RPMI7951 (cell line): ENCODE results near the gene PTGDR2. TPM values are rescaled to one million over a fixed set of nuclear protein-coding genes. Genes with fewer than 3 reads are reported as not detected.

Experiments used
- DNase-seq: peaks from one replicate; pipeline ENCODE4 v3.0.0-alpha.2; 2012; ENCODE audit warnings: low read depth
- total RNA-seq: library from RNA; depleted of rRNA; stranded (reverse); fragments of >200 nt; shearing (Covaris generic); gene quantifications from 2 replicates; pipeline ENCODE4 v1.2.3, GENCODE V29; 2014

The PTGDR2 gene
- total RNA-seq, 1 experiment from 2014 or later = not detected

DNA sequence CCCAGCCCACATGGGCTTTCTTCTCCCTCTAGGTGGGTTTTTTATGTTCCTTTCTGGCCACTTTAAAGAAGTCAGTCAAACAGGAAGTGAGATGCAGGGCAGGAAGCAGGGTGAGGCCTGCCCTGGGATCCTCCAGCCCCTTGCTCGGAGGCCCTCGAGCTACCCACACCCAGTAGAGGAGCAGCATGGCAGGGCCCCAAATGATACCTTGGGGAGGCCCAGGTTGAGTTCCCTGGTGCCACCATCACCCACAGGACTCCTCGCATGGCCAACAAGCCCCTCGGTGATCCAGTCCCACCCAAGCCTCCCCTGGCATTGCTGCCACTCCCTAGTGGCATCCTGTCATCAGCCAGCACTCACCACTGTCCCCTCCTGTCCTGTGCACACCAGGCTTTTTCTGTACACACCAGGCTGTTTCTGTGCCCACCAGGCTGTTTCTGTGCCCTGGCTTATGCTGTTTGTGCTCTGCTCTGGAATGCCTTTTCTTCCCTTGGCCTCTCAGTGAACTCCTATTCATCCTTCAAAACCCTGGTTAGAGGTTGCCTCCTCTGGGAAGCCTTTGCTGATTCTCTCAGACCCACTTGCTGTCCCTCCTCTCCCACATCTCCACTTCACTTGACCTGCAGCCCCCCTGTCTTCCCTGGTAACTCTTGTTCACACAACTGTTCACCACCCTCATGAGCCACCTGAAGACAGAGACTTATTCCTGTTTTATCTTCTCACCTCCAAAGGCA lies 3.1 kb upstream of the PTGDR2 start:
- no peak for DNase-seq

DNA sequence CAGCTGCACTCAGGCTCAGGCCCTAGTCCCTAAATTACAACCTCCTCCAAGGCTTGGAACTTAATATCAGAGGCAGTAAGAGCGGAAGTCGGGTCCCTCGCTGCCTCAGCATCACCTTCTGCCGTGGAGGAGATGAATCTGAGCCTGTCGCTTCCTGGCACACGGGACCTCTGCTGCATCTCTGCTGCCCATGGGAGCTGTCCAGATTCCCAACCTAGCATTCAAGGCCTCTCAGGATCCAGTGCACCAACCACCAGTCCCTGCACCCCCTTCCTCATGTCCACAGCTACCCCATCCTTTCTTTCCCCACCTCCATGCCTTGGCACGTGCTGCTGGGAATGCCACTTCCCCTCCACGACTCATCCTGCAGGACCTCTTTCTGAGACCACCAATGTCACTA lies 2.5 kb upstream of the PTGDR2 start:
- DNase-seq = no peak

DNA sequence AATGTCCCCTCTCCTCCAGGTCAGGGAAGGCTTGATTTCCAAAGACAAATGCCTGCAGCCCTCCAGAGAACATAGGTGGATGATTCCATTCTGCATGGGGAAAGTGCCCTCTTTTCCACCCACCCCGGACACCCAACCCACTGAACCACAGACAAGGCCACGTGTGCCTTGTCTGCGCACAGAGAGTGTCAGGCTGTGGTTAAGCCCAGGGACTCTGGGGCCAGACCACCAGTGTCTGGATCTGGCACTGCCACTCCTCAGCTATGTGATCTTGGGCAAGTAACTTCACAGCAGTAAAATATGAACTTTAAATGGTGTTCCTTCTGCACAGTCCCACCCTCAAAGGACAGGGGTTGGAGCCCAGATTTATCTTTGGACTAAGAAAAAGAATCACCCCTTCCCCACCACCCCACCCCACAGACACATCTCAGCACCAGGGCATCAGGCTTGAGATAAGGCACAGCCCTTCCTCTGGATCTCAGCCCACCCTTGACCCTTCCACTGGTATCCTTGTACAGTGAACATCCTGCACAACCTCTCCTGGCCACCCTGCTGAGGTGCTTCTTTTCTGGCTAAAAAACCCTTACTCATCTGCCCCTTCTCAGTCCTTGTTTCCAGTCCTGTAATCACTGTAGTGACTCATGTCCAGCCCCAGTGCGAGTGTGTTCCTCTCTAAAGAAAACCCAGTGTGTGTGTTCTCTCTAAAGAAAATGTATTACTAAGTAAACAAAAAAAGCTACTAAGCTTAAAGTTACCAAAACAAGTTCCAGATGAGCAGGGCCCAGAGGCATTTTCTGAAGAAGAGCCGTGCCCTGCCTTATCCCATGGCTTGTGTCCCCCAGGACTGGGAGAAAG lies 1.9 kb upstream of the PTGDR2 start:
- DNase-seq = peak; percentile 41

GRCh38 chr11:60854847-60855725 lies 664 bp downstream of the PTGDR2 start:
- no peak for DNase-seq

GRCh38 chr11:60854140-60854846 lies 1.5 kb downstream of the PTGDR2 start:
- no peak for DNase-seq

- DNase-seq = no peak
Observed at GRCh38 chr11:60852982-60853950, 2.5 kb downstream of the PTGDR2 start.

- DNase-seq = no peak
Observed at GRCh38 chr11:60852117-60852981, 3.4 kb downstream of the PTGDR2 start.

DNA sequence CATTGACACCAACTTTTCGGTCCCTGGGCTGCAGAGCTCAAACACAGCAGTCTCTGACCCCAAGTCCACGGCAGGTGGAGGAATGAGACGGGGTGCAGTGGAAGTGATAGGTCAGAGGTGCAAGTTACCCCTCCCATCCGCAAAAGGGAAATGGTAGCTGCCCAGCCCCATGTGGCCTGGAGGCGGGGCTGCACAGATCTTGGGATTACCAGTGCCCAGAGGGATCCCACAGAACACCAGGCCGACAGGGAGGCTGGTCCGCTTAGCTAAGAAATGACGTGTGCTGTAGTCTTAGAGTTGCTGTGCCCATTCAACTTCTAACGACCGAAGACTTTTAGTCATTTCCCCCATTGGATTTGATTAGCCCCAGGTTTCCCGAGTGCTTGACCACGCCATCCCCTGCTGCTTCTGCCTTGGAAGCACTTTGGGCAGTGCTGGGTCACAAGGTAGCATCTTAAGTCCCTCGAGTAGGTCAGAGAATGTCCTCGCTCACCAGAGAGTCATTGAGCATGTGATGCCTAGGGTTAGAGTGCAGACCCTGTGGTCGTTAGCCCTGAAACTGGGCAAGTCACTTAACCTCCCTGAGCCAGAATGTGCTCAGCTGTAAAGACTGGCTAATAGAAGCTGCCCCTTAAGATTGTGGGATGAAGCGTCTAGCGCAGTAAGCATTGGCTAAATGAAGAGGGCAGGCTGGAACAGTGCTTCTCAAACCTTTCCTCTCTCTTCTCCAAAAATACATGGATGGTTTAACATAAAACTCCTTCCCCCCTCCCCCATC lies 4.2 kb downstream of the PTGDR2 start:
- no peak for DNase-seq

- no peak for DNase-seq
Observed at GRCh38 chr11:60849641-60850520, 5.9 kb downstream of the PTGDR2 start.

- DNase-seq = no peak
Observed at GRCh38 chr11:60848714-60849151, 7.0 kb downstream of the PTGDR2 start.

- DNase-seq = no peak
Observed at GRCh38 chr11:60847896-60848295, 7.9 kb downstream of the PTGDR2 start.

- DNase-seq = no peak
Observed at GRCh38 chr11:60847281-60847680, 8.5 kb downstream of the PTGDR2 start.

- DNase-seq = no peak
Observed at GRCh38 chr11:60845338-60845737, 10.4 kb downstream of the PTGDR2 start.

DNA sequence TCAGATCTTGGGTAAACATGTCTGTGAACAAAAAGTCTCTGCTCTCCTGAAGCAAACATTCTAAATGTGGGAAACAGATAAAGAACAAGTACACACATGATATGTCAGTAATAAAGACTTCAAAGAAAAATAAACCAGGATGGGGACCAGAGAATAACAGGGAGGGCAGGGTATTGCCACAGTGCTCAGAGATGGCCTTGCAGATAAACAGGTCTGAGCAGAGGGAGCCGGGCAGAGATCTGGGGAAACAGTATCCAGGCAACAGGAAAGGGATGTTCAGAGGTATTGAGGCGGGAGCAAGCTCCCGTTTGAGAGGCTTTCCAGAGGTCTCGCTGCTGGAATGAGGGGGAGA lies 10.9 kb downstream of the PTGDR2 start:
- DNase-seq = no peak

- DNase-seq = peak; percentile 30
Observed at GRCh38 chr11:60844045-60844869, 11.5 kb downstream of the PTGDR2 start.
